Measurements from ENCODE around the gene C1QTNF7.

- TF ChIP-seq CREB1 (IDR thresholded peaks at IDR 0.05; ENCODE audit: low read depth) (no peak), EGR1 (IDR thresholded peaks at IDR 0.05) (no peak), EP300 (IDR thresholded peaks at IDR 0.05; ENCODE audit: borderline replicate concordance) (no peak), ZBTB7A (IDR thresholded peaks at IDR 0.05; ENCODE audit: low read depth) (no peak), CEBPB (IDR thresholded peaks at IDR 0.05) (no peak), RAD21 (IDR thresholded peaks at IDR 0.05; ENCODE audit: low read depth) (no peak), TCF12 (IDR thresholded peaks at IDR 0.05; ENCODE audit: low read depth) (no peak)
- TF ChIP-seq, protein P1, sequence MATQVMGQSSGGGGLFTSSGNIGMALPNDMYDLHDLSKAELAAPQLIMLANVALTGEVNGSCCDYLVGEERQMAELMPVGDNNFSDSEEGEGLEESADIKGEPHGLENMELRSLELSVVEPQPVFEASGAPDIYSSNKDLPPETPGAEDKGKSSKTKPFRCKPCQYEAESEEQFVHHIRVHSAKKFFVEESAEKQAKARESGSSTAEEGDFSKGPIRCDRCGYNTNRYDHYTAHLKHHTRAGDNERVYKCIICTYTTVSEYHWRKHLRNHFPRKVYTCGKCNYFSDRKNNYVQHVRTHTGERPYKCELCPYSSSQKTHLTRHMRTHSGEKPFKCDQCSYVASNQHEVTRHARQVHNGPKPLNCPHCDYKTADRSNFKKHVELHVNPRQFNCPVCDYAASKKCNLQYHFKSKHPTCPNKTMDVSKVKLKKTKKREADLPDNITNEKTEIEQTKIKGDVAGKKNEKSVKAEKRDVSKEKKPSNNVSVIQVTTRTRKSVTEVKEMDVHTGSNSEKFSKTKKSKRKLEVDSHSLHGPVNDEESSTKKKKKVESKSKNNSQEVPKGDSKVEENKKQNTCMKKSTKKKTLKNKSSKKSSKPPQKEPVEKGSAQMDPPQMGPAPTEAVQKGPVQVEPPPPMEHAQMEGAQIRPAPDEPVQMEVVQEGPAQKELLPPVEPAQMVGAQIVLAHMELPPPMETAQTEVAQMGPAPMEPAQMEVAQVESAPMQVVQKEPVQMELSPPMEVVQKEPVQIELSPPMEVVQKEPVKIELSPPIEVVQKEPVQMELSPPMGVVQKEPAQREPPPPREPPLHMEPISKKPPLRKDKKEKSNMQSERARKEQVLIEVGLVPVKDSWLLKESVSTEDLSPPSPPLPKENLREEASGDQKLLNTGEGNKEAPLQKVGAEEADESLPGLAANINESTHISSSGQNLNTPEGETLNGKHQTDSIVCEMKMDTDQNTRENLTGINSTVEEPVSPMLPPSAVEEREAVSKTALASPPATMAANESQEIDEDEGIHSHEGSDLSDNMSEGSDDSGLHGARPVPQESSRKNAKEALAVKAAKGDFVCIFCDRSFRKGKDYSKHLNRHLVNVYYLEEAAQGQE (IDR thresholded peaks at IDR 0.05; ENCODE audit: low read depth) = no peak
Observed at GRCh38 chr4:15451866-15452765, 24.3 kb downstream of the C1QTNF7 start.

Measured in Ishikawa (cell line).